ENCODE measurements around the gene TRIM67.
"Not testable (repeated sequence)": the region's sequence is repeated elsewhere in the genome, so short reads cannot be mapped to it uniquely, and the experiment has no call there.

Gene TRIM67

GRCh38 chr1:231209531-231209930 lies 47.7 kb downstream of the TRIM67 start:
- DNase-seq = no peak

GRCh38 chr1:231210126-231210525 lies 48.3 kb downstream of the TRIM67 start:
- DNase-seq = no peak

- DNase-seq = peak; percentile 94
Measured at GRCh38 chr1:231211005-231211857, 49.4 kb downstream of the TRIM67 start.

- DNase-seq = not testable (repeated sequence)
Measured at GRCh38 chr1:231212301-231212700, 50.4 kb downstream of the TRIM67 start.

- DNase-seq = no peak
Measured at GRCh38 chr1:231213831-231214573, 52.1 kb downstream of the TRIM67 start.

GRCh38 chr1:231214918-231215680 lies 53.2 kb downstream of the TRIM67 start:
- DNase-seq = no peak

- no peak for DNase-seq
Measured at GRCh38 chr1:231215681-231216385, 54.0 kb downstream of the TRIM67 start.

- peak; percentile 11 for DNase-seq
Measured at GRCh38 chr1:231216498-231216897, 54.6 kb downstream of the TRIM67 start.

GRCh38 chr1:231217056-231217455 lies 55.2 kb downstream of the TRIM67 start:
- no peak for DNase-seq

GRCh38 chr1:231218078-231218477 lies 56.2 kb downstream of the TRIM67 start:
- no peak for DNase-seq

- no peak for DNase-seq
Measured at GRCh38 chr1:231219422-231220401, 57.9 kb downstream of the TRIM67 start.

GRCh38 chr1:231220801-231221200 lies 58.9 kb downstream of the TRIM67 start:
- DNase-seq = no peak

- no peak for DNase-seq
Measured at GRCh38 chr1:231226156-231226555, 64.3 kb downstream of the TRIM67 start.

GRCh38 chr1:231231511-231231910 lies 69.7 kb downstream of the TRIM67 start:
- DNase-seq = no peak

GRCh38 chr1:231232870-231233734 lies 71.2 kb downstream of the TRIM67 start:
- no peak for DNase-seq

- no peak for DNase-seq
Measured at GRCh38 chr1:231233735-231234417, 72.0 kb downstream of the TRIM67 start.

GRCh38 chr1:231234506-231234905 lies 72.6 kb downstream of the TRIM67 start:
- no peak for DNase-seq

GRCh38 chr1:231235526-231236207 lies 73.8 kb downstream of the TRIM67 start:
- DNase-seq = no peak

- no peak for DNase-seq
Measured at GRCh38 chr1:231236208-231236591, 74.3 kb downstream of the TRIM67 start.
